GM12878 (cell line): ENCODE measurements around the gene HOXC9. TPM values are rescaled to one million over a fixed set of nuclear protein-coding genes. Genes with fewer than 3 reads are reported as not detected.

Experiments
- ATAC-seq: fragments of 200-7000 bp; cut with Tn5 transposase; 3 replicates; pipeline ENCODE4 v1.9.1; 2020; ENCODE audit warnings: mild to moderate bottlenecking, moderate library complexity
- BruUV-seq: library from RNA; stranded (reverse); fragments of 400-500 nt; replicated peaks from 2 replicates; lab custom pipeline; 2021; lab: Mats Ljungman, UMichigan
- CTCF ChIA-PET: fragments of 300-600 bp; sonication (Branson Sonifier 250); formaldehyde crosslinking; extraction: SDS; loops from one replicate; lab custom pipeline; 2021; ENCODE audit warnings: inconsistent platforms; lab: Yijun Ruan, JAX
- POLR2A ChIA-PET: fragments of 350-600 bp; formaldehyde crosslinking; extraction: SDS; loops from one replicate; lab custom pipeline; 2021; ENCODE audit warnings: inconsistent platforms; lab: Charles Lee
- RAD21 ChIA-PET: fragments of 300-600 bp; sonication (Branson Sonifier 250); formaldehyde crosslinking; loops from one replicate; lab custom pipeline; 2023; ENCODE audit warnings: antibody characterized with exemption; ENCODE audit not compliant: unreplicated experiment; lab: Charles Lee
- SMC1A ChIA-PET: fragments of 300-600 bp; sonication (Branson Sonifier 250); formaldehyde crosslinking; loops from one replicate; lab custom pipeline; 2023; ENCODE audit not compliant: unreplicated experiment, uncharacterized antibody; lab: Charles Lee
- DNase-seq: peaks from one replicate; pipeline ENCODE4 v3.0.0-alpha.2; 2011; ENCODE audit warnings: low read depth, low spot score
- FAIRE-seq: peaks from 3 replicates; lab custom pipeline; 2011; peaks lifted over from hg19 to GRCh38; lab: Jason Lieb, UNC
- H2AFZ ChIP-seq: 2 replicates; pipeline ENCODE4 v1.6.0; 2011; ENCODE audit warnings: low read depth, low read length, control low read depth; ENCODE audit not compliant: control insufficient read depth
- H3K27ac ChIP-seq: 2 replicates; pipeline ENCODE4 v1.5.1; 2011; ENCODE audit warnings: control low read depth; ENCODE audit not compliant: control insufficient read depth, insufficient read depth
- H3K27me3 ChIP-seq, 2 experiments: replicated peaks in 1 of 2; 2 replicates each; pipeline versions ENCODE4 v1.6.0 to v1.6.1; 2011; ENCODE audit warnings: low read length in 1 of 2; ENCODE audit not compliant: control insufficient read depth in 2 of 2, insufficient read depth in 2 of 2
- H3K36me3 ChIP-seq, 2 experiments: 2 replicates each; pipeline ENCODE4 v1.5.1; 2011; ENCODE audit warnings: low read length in 1 of 2; ENCODE audit not compliant: control insufficient read depth in 2 of 2, insufficient read depth in 2 of 2
- H3K4me1 ChIP-seq: 2 replicates; pipeline ENCODE4 v1.6.1; 2011; ENCODE audit warnings: mild to moderate bottlenecking, low read length, moderate library complexity, mixed read lengths; ENCODE audit not compliant: control insufficient read depth, insufficient read depth
- H3K4me2 ChIP-seq: 2 replicates; pipeline ENCODE4 v1.6.0; 2011; ENCODE audit warnings: control low read depth; ENCODE audit not compliant: control insufficient read depth, insufficient read depth
- H3K4me3 ChIP-seq: fragments of 200-600 bp; sonication (generic); 2 replicates; pipeline ENCODE4 v1.5.1; 2016
- H3K79me2 ChIP-seq: 2 replicates; pipeline ENCODE4 v1.6.0; 2011; ENCODE audit warnings: low read length; ENCODE audit not compliant: control insufficient read depth, insufficient read depth
- H3K9ac ChIP-seq: 2 replicates; pipeline ENCODE4 v1.8.0; 2011; ENCODE audit warnings: low read length, control low read depth, mixed read lengths; ENCODE audit not compliant: control insufficient read depth, insufficient read depth
- H3K9me3 ChIP-seq: replicated peaks from 3 replicates; pipeline ENCODE4 v1.5.1; 2011; ENCODE audit warnings: mild to moderate bottlenecking, low read length; ENCODE audit not compliant: control insufficient read depth, insufficient read depth
- H4K20me1 ChIP-seq: 2 replicates; pipeline ENCODE4 v1.6.0; 2011; ENCODE audit not compliant: control insufficient read depth, insufficient read depth
- BMI1 ChIP-seq: fragments of 450-650 bp; IDR thresholded peaks from 2 replicates; pipeline ENCODE4 v1.6.1; 2016; ENCODE audit warnings: mild to moderate bottlenecking, moderate library complexity, borderline replicate concordance
- CHD4 ChIP-seq: fragments of 200-600 bp; sonication (generic); IDR thresholded peaks from 2 replicates; pipeline ENCODE4 v1.6.1; 2016; ENCODE audit warnings: mild to moderate bottlenecking
- IKZF1 ChIP-seq: fragments of 450-650 bp; conservative IDR thresholded peaks from 2 replicates; pipeline ENCODE4 v1.6.1; 2017; ENCODE audit warnings: antibody characterized with exemption, mild to moderate bottlenecking
- LARP7 ChIP-seq: fragments of 450-650 bp; IDR thresholded peaks from 2 replicates; pipeline ENCODE4 v1.6.1; 2017; ENCODE audit warnings: mild to moderate bottlenecking
- MTA3 ChIP-seq: IDR thresholded peaks from 2 replicates; pipeline ENCODE4 v1.6.1; 2012; ENCODE audit warnings: low read length, inconsistent platforms, borderline replicate concordance
- NR2C1 ChIP-seq: fragments of 450-650 bp; IDR thresholded peaks from 2 replicates; pipeline ENCODE4 v1.6.1; 2017; ENCODE audit warnings: antibody characterized with exemption, mild to moderate bottlenecking, moderate library complexity
- SMARCA5 ChIP-seq: fragments of 450-650 bp; IDR thresholded peaks from 2 replicates; pipeline ENCODE4 v1.6.1; 2017; ENCODE audit warnings: mild to moderate bottlenecking
- ZNF207 ChIP-seq: fragments of 450-650 bp; IDR thresholded peaks from 2 replicates; pipeline ENCODE4 v1.6.1; 2014; ENCODE audit warnings: antibody characterized with exemption, mild to moderate bottlenecking, borderline replicate concordance
- ZNF24 ChIP-seq: fragments of 450-650 bp; IDR thresholded peaks from 2 replicates; pipeline ENCODE4 v1.6.1; 2017; ENCODE audit warnings: antibody characterized with exemption, mild to moderate bottlenecking
- ZNF622 ChIP-seq: fragments of 450-650 bp; IDR thresholded peaks from 2 replicates; pipeline ENCODE4 v1.6.1; 2017; ENCODE audit warnings: mild to moderate bottlenecking, inconsistent platforms
- ZSCAN29 ChIP-seq: fragments of 450-650 bp; IDR thresholded peaks from 2 replicates; pipeline ENCODE4 v1.6.1; 2017; ENCODE audit warnings: mild to moderate bottlenecking, moderate library complexity
- WGBS: methylation state at CpG from one replicate; pipeline ENCODE4 v1.1.6; 2016; ENCODE audit warnings: low lambda C conversion rate; ENCODE audit not compliant: insufficient replicate concordance, insufficient coverage; ENCODE audit errors: missing lambda C conversion rate; 5-methylcytosine and 5-hydroxymethylcytosine counted together
- in situ Hi-C: fragments of 300-500 bp; cut with MboI; formaldehyde crosslinking; loops from 9 replicates; pipeline ENCODE4 v1.14.3; 2018; ENCODE audit warnings: mixed read lengths
- intact Hi-C: fragments of 100-400 bp; cut with micrococcal nuclease; formaldehyde crosslinking; loops from one replicate; pipeline ENCODE4 v1.14.2; 2022; ENCODE audit not compliant: unreplicated experiment
- polyA plus RNA-seq, 11 experiments: library from polyadenylated mRNA; depleted of rRNA in 4 of 11; unstranded in 6 of 11; stranded (reverse) in 5 of 11; fragments of >200 nt; fragmentation: Nextera tagmentation in 4 of 11; fragmentation: Illumina TruSeq in 1 of 11; extraction: Ambion mirVana in 4 of 11; extraction: Trizol in 1 of 11; gene quantifications; 1 replicate in 1 of 11; 2 replicates in 10 of 11; pipeline versions ENCODE4 v1.2.1 to v1.2.3, GENCODE V29; 2011 to 2016; ENCODE audit warnings: inconsistent platforms in 2 of 11, missing spikeins in 2 of 11, low read depth in 1 of 11
- total RNA-seq, 4 experiments: library from RNA; depleted of rRNA in 3 of 4; stranded (reverse); fragments of >200 nt in 3 of 4; fragmentation: Illumina TruSeq in 1 of 4; extraction: Trizol in 1 of 4; gene quantifications; 2 replicates each; pipeline versions ENCODE4 v1.2.1 to v1.2.3, GENCODE V29; 2013 to 2021
- TF ChIP-seq, protein P1 (sequence below): IDR thresholded peaks from 2 replicates; pipeline ENCODE4 v1.6.1; 2011; ENCODE audit warnings: low read depth, low read length, improper control_type of control experiment, borderline replicate concordance
- TF ChIP-seq, protein P2 (sequence below): fragments of 450-650 bp; IDR thresholded peaks from 2 replicates; pipeline ENCODE4 v1.6.1; 2014; ENCODE audit warnings: mild to moderate bottlenecking
- TF ChIP-seq, protein P3 (sequence below): fragments of 150-350 bp; IDR thresholded peaks from 2 replicates; pipeline ENCODE4 v1.6.1; 2016; ENCODE audit warnings: low read depth, low read length

HOXC9 gene
- total and polyA plus RNA-seq, 10 of the 15 experiments (the other 5 are each of a cell fraction or from before 2014, with no cell fraction given), result not detected

- ChIA-PET RAD21 (no interaction called here), POLR2A (no interaction called here), CTCF (no interaction called here), SMC1A (no interaction called here)
- Histone ChIP-seq H3K9ac (no peak overlapping the region), H3K27me3 (peaks cover 31 to 62% of the 10 kb centered on the region in 2 experiments), H3K4me2 (no peak overlapping the region), H3K36me3 (no peaks in the 10 kb centered on the region), H3K27ac (no peak overlapping the region), H3K79me2 (no peaks in the 10 kb centered on the region), H3K4me1 (no peaks in the 10 kb centered on the region), H3K4me3 (no peak overlapping the region), H3K9me3 (no peaks in the 10 kb centered on the region), H2AFZ (no peak overlapping the region), H4K20me1 (no peaks in the 10 kb centered on the region; the same call in 1 of the 2 replicates)
- WGBS, result 5% methylated on average over 14 of the region's 15 CpGs
- FAIRE-seq, result no peak
- intact Hi-C loops, result no loop called here
- TF ChIP-seq, protein P1, sequence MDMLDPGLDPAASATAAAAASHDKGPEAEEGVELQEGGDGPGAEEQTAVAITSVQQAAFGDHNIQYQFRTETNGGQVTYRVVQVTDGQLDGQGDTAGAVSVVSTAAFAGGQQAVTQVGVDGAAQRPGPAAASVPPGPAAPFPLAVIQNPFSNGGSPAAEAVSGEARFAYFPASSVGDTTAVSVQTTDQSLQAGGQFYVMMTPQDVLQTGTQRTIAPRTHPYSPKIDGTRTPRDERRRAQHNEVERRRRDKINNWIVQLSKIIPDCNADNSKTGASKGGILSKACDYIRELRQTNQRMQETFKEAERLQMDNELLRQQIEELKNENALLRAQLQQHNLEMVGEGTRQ, result no peak
- TF ChIP-seq MTA3 (no peak), ZSCAN29 (no peak), NR2C1 (no peak), ZNF24 (no peak), SMARCA5 (no peak), LARP7 (no peak), CHD4 (no peak), ZNF622 (no peak), BMI1 (no peak), IKZF1 (no peak), ZNF207 (no peak)
- TF ChIP-seq, protein P2, sequence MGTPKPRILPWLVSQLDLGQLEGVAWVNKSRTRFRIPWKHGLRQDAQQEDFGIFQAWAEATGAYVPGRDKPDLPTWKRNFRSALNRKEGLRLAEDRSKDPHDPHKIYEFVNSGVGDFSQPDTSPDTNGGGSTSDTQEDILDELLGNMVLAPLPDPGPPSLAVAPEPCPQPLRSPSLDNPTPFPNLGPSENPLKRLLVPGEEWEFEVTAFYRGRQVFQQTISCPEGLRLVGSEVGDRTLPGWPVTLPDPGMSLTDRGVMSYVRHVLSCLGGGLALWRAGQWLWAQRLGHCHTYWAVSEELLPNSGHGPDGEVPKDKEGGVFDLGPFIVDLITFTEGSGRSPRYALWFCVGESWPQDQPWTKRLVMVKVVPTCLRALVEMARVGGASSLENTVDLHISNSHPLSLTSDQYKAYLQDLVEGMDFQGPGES, result no peak
- TF ChIP-seq, protein P3, sequence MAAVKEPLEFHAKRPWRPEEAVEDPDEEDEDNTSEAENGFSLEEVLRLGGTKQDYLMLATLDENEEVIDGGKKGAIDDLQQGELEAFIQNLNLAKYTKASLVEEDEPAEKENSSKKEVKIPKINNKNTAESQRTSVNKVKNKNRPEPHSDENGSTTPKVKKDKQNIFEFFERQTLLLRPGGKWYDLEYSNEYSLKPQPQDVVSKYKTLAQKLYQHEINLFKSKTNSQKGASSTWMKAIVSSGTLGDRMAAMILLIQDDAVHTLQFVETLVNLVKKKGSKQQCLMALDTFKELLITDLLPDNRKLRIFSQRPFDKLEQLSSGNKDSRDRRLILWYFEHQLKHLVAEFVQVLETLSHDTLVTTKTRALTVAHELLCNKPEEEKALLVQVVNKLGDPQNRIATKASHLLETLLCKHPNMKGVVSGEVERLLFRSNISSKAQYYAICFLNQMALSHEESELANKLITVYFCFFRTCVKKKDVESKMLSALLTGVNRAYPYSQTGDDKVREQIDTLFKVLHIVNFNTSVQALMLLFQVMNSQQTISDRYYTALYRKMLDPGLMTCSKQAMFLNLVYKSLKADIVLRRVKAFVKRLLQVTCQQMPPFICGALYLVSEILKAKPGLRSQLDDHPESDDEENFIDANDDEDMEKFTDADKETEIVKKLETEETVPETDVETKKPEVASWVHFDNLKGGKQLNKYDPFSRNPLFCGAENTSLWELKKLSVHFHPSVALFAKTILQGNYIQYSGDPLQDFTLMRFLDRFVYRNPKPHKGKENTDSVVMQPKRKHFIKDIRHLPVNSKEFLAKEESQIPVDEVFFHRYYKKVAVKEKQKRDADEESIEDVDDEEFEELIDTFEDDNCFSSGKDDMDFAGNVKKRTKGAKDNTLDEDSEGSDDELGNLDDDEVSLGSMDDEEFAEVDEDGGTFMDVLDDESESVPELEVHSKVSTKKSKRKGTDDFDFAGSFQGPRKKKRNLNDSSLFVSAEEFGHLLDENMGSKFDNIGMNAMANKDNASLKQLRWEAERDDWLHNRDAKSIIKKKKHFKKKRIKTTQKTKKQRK, result no peak
- ATAC-seq, result no peak
- DNase-seq, result no peak
- no TSS peak for BruUV-seq
- in situ Hi-C loops, result no loop called here
Observed at GRCh38 chr12:53966085-53966384, 33.9 kb upstream of the HOXC9 start.
